ENCODE measurements around the gene ZNF236. TPM values are rescaled to one million over a fixed set of nuclear protein-coding genes. Genes with fewer than 3 reads are reported as not detected.

Gene ZNF236
- total and polyA plus RNA-seq, 2 of the 13 experiments (the other 11 are each of a cell fraction or from before 2014, with no cell fraction given): 3.0 to 7.2 TPM

- H3K36me3 ChIP-seq (replicated peaks in 1 of 2; ENCODE audit: control insufficient read depth in 1 of 2, insufficient read depth in 2 of 2, low read length in 2 of 2): no peaks in the 10 kb centered on the region; a peak in 2 of 5 replicates
- CTCF ChIA-PET (ENCODE audit: low intra/inter-chr PET ratio, low total read pairs): no interaction called here
- no peak for FAIRE-seq
- H3K27ac ChIP-seq (ENCODE audit: extremely low read length, insufficient read depth, low read length): no peak overlapping the region
- intact Hi-C loops (cut with micrococcal nuclease; ENCODE audit: unreplicated experiment) (no loop called here), in situ Hi-C loops (cut with HindIII; ENCODE audit: extremely low pct_ligation_motif_present, low pct_unique_long_range_greater_than_20kb) (no loop called here)
- no peak for ATAC-seq
- H3K79me2 ChIP-seq (ENCODE audit: insufficient read depth, low read length): no peaks in the 10 kb centered on the region
- no peak overlapping the region for H3K9ac ChIP-seq (ENCODE audit: insufficient read depth, low read depth, low read length)
- no peak for DNase-seq (ENCODE audit: low spot score)
- TF ChIP-seq TSC22D2 (CRISPR knock-in tag; IDR thresholded peaks at IDR 0.05; ENCODE audit: borderline replicate concordance) (no peak), ZBTB33 (CRISPR knock-in tag; IDR thresholded peaks at IDR 0.05) (no peak), ZNF879 (CRISPR knock-in tag; IDR thresholded peaks at IDR 0.05) (no peak), ELF4 (CRISPR knock-in tag; IDR thresholded peaks at IDR 0.05; ENCODE audit: borderline replicate concordance) (no peak), FOXC1 (CRISPR knock-in tag; IDR thresholded peaks at IDR 0.05; ENCODE audit: borderline replicate concordance) (no peak), HMGXB4 (CRISPR knock-in tag; IDR thresholded peaks at IDR 0.05; ENCODE audit: borderline replicate concordance in 1 of 2, low read depth in 1 of 2) (no peak), ZNF552 (CRISPR knock-in tag; IDR thresholded peaks at IDR 0.05; ENCODE audit: borderline replicate concordance) (no peak), ZSCAN29 (CRISPR knock-in tag; conservative IDR thresholded peaks at IDR 0.05) (no peak)
- no peaks in the 10 kb centered on the region for H4K20me1 ChIP-seq (ENCODE audit: insufficient read depth, low read length)
- WGBS (ENCODE audit: low lambda C conversion rate): 98% methylated on average over 5 of the region's 5 CpGs
- no peaks in the 10 kb centered on the region for H3K4me1 ChIP-seq (ENCODE audit: insufficient read depth, low read length)
- no peaks in the 10 kb centered on the region for H3K27me3 ChIP-seq (ENCODE audit: control insufficient read depth in 1 of 2, insufficient read depth in 2 of 2, low read length in 2 of 2)
- H3K4me3 ChIP-seq (replicated peaks in 1 of 3; ENCODE audit: insufficient read depth in 1 of 3, low read depth in 2 of 3, low read length in 3 of 3): no peak overlapping the region
- no peaks in the 10 kb centered on the region for H3K9me3 ChIP-seq (ENCODE audit: low read length)
- no TSS peak for BruUV-seq (replicated peaks)
- no peak overlapping the region for H3K4me2 ChIP-seq (ENCODE audit: low read depth, low read length)
- no peak overlapping the region for H2AFZ ChIP-seq (ENCODE audit: low read length)
- POLR2A ChIA-PET: no interaction called here
Observed at GRCh38 chr18:77014538-77014937, 192.2 kb downstream of the ZNF236 start.
